PFSK-1 (cell line): Measurements from ENCODE around the gene MANEA.

Experiments used
- POLR2AphosphoS5 ChIP-seq: IDR thresholded peaks from 2 replicates; pipeline ENCODE4 v1.6.1; 2012; ENCODE audit warnings: low read depth, mild to moderate bottlenecking, control low read depth, low read length, moderate library complexity
- SIN3A ChIP-seq: IDR thresholded peaks from 2 replicates; pipeline ENCODE4 v1.6.1; 2012; ENCODE audit warnings: mild to moderate bottlenecking, low read length, moderate library complexity, borderline replicate concordance; ENCODE audit not compliant: insufficient read depth
- TF ChIP-seq, protein P1 (sequence below), 2 experiments: IDR thresholded peaks; 2 replicates each; pipeline versions ENCODE4 v1.6.1 to v1.8.0; 2011 to 2012; ENCODE audit warnings: low read depth in 2 of 2, low read length in 2 of 2, control low read depth in 1 of 2, inconsistent platforms in 1 of 2, mild to moderate bottlenecking in 1 of 2, moderate library complexity in 1 of 2; ENCODE audit not compliant: insufficient read depth in 1 of 2

DNA sequence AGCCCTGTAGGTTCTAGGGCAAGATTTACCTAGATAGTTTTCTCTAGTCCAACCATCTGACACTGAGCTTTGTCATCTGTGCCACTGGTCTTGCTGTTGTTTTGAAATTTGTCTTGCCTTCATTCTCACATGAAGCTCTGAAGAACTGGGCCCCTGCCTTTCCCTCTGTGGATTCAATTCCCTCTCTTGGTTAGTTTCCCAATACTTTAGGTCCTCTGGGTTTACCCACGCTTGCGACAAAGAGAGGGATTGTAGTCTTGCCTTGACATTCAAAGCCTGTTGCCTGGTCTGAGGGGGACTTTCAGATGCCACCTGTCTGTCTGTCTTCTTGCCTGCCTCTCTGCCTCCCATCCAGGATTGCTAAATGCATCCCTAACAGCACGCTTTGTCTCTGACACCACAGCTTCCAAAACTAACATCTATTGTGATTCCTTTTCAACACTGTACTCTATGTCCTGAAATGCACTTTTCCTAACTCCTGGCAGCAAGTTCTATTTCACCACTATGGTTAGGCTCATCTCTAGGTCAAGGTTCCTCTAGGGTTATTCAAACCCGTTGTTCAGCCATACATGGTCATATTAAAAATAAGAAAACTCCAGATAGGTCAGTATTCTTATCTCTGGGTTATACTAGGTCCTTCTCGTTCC is 25.5 kb upstream of the MANEA start:
- TF ChIP-seq POLR2AphosphoS5 (no peak), SIN3A (no peak)
- TF ChIP-seq, protein P1, sequence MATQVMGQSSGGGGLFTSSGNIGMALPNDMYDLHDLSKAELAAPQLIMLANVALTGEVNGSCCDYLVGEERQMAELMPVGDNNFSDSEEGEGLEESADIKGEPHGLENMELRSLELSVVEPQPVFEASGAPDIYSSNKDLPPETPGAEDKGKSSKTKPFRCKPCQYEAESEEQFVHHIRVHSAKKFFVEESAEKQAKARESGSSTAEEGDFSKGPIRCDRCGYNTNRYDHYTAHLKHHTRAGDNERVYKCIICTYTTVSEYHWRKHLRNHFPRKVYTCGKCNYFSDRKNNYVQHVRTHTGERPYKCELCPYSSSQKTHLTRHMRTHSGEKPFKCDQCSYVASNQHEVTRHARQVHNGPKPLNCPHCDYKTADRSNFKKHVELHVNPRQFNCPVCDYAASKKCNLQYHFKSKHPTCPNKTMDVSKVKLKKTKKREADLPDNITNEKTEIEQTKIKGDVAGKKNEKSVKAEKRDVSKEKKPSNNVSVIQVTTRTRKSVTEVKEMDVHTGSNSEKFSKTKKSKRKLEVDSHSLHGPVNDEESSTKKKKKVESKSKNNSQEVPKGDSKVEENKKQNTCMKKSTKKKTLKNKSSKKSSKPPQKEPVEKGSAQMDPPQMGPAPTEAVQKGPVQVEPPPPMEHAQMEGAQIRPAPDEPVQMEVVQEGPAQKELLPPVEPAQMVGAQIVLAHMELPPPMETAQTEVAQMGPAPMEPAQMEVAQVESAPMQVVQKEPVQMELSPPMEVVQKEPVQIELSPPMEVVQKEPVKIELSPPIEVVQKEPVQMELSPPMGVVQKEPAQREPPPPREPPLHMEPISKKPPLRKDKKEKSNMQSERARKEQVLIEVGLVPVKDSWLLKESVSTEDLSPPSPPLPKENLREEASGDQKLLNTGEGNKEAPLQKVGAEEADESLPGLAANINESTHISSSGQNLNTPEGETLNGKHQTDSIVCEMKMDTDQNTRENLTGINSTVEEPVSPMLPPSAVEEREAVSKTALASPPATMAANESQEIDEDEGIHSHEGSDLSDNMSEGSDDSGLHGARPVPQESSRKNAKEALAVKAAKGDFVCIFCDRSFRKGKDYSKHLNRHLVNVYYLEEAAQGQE (IDR thresholded peaks at IDR 0.05; ENCODE audit: insufficient read depth in 1 of 2, low read depth in 2 of 2, low read length in 2 of 2), result no peak
